Prostate gland (tissue), 2 donors: ENCODE data around the gene ALDH3A1.

Source experiments
- CTCF ChIP-seq, 4 experiments: fragments of 200-600 bp in 2 of 4; fragments of 450-650 bp in 2 of 4; sonication (generic) in 2 of 4; IDR thresholded peaks; 1 replicate in 3 of 4; 2 replicates in 1 of 4; pipeline ENCODE4 v1.5.1; 2016 to 2019; ENCODE audit warnings: antibody characterized with exemption in 4 of 4, mild to moderate bottlenecking in 2 of 4, moderate library complexity in 2 of 4
- POLR2A ChIP-seq: fragments of 450-650 bp; IDR thresholded peaks from one replicate; pipeline ENCODE4 v1.6.1; 2016; ENCODE audit warnings: antibody characterized with exemption, mild to moderate bottlenecking

GRCh38 chr17:19703106-19703827 is 44.8 kb downstream of the ALDH3A1 start:
- TF ChIP-seq CTCF (IDR thresholded peaks at IDR 0.05) = no peak
- TF ChIP-seq POLR2A = no peak
